ENCODE data around the gene DCAF7. TPM values are rescaled to one million over a fixed set of nuclear protein-coding genes. Genes with fewer than 3 reads are reported as not detected.

DCAF7 gene
- polyA plus RNA-seq, 3 donors = 41.9 to 89.4 (median 58.1) TPM

DNA sequence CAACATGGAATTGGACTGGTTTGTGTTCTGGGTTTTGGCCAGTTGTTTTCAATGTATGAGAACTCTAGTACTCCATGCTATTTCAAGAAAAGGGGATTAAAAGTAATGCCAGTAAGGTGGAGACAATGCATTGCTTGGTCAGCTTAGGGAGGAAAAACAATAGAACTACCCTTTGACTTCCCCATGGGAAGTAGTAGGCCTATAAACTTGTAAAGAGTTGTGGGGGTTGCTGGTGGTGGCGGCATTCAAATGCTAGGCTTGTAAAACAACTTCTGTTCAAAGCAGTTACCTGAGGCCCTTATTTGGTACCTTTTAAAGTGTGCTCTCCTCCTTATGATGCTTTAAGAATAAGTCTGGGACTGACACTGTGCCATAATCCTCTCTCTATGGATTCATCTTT is 81.3 kb downstream of the DCAF7 start:
- H3K27me3 Mint-ChIP-seq (ENCODE audit: low read depth in 3 of 3) = no peaks in the 10 kb centered on the region
- no peak overlapping the region for H3K9ac ChIP-seq (ENCODE audit: insufficient read depth, low read length, poor library complexity, severe bottlenecking)

DNA sequence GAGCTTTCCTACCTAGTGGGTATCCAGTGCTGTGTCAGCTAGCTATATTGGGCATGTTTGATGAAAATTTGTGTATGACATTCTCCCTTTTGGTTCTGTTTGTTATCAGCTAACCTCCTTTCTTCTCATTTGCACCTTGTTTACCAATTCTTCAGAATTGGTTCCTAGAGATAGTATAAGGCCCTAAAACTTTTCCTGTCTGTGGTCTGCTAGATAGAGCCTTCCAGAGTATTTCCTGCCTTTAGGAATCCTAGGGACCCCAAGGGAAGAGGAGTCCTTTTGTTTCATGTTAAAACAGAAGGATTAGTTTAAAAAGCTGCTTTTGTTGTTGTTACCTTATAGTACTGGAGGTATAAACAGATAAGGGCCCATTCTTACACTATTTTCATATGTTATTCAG is 83.5 kb downstream of the DCAF7 start:
- no peaks in the 10 kb centered on the region for H3K27me3 ChIP-seq (ENCODE audit: control insufficient read depth in 2 of 2, insufficient read depth in 2 of 2, low read length in 2 of 2)
- H3K4me3 ChIP-seq (replicated peaks in 1 of 3; ENCODE audit: low read depth in 2 of 3, low read length in 3 of 3) = peak overlapping the region in 1 of 3 experiments; percentile 27
- TF ChIP-seq, protein P1, sequence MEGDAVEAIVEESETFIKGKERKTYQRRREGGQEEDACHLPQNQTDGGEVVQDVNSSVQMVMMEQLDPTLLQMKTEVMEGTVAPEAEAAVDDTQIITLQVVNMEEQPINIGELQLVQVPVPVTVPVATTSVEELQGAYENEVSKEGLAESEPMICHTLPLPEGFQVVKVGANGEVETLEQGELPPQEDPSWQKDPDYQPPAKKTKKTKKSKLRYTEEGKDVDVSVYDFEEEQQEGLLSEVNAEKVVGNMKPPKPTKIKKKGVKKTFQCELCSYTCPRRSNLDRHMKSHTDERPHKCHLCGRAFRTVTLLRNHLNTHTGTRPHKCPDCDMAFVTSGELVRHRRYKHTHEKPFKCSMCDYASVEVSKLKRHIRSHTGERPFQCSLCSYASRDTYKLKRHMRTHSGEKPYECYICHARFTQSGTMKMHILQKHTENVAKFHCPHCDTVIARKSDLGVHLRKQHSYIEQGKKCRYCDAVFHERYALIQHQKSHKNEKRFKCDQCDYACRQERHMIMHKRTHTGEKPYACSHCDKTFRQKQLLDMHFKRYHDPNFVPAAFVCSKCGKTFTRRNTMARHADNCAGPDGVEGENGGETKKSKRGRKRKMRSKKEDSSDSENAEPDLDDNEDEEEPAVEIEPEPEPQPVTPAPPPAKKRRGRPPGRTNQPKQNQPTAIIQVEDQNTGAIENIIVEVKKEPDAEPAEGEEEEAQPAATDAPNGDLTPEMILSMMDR (IDR thresholded peaks at IDR 0.05) = no peak
- peak overlapping the region; percentile 35 to 91 (median 82) for H3K27ac Mint-ChIP-seq
- no peak overlapping the region for H3K9ac ChIP-seq (ENCODE audit: insufficient read depth, low read length, poor library complexity, severe bottlenecking)
- H3K4me3 Mint-ChIP-seq = peak overlapping the region in 1 of 2 donors; percentile 68
- H3K36me3 Mint-ChIP-seq = peaks cover 70 to 79% of the 10 kb centered on the region in 2 donors
- H4K20me1 ChIP-seq (ENCODE audit: insufficient read depth, low read length) = peaks cover 87% of the 10 kb centered on the region
- H3K4me1 ChIP-seq (ENCODE audit: control insufficient read depth in 1 of 2, insufficient read depth in 2 of 2, low read length in 2 of 2) = peaks cover 34 to 54% of the 10 kb centered on the region in 2 donors
- no peak for DNase-seq
- H3K9me3 ChIP-seq (replicated peaks in 1 of 2; ENCODE audit: control insufficient read depth in 1 of 2, insufficient read depth in 1 of 2, low read length in 2 of 2) = no peaks in the 10 kb centered on the region
- no peaks in the 10 kb centered on the region for H3K27me3 Mint-ChIP-seq (ENCODE audit: low read depth in 3 of 3)
- peaks cover 86% of the 10 kb centered on the region for H3K79me2 ChIP-seq (ENCODE audit: insufficient read depth, low read length)
- peaks cover 66% of the 10 kb centered on the region for H3K4me1 Mint-ChIP-seq
- H3K36me3 ChIP-seq (replicated peaks in 1 of 2; ENCODE audit: control insufficient read depth in 1 of 2, insufficient read depth in 2 of 2, low read length in 2 of 2) = peaks cover 64 to 92% of the 10 kb centered on the region in 2 donors
- H3K4me2 ChIP-seq (replicated peaks; ENCODE audit: extremely low read depth, low read length, poor library complexity, severe bottlenecking) = peak overlapping the region; percentile 44
- intact Hi-C loops (cut with micrococcal nuclease) = loop anchor here in 1 of 2 donors (2.0 kb wide), 1 partner anchor 13 kb away; no protein-coding TSS in a partner anchor
- H3K9me3 Mint-ChIP-seq = no peaks in the 10 kb centered on the region
- H2AFZ ChIP-seq (ENCODE audit: insufficient read depth, low read depth, low read length, poor library complexity, severe bottlenecking) = no peak overlapping the region
- peak overlapping the region in 1 of 2 donors; percentile 78 for H3K27ac ChIP-seq (ENCODE audit: low read depth in 1 of 2, low read length in 2 of 2)

More for the DNA sequence above, 81.3 kb downstream of the DCAF7 start:
- H3K9me3 ChIP-seq (replicated peaks in 1 of 2; ENCODE audit: control insufficient read depth in 1 of 2, insufficient read depth in 1 of 2, low read length in 2 of 2) = no peaks in the 10 kb centered on the region
- Mint-ChIP-seq H3K9me3 (no peaks in the 10 kb centered on the region), H3K36me3 (peaks cover 51 to 71% of the 10 kb centered on the region in 2 donors), H3K4me1 (peaks cover 72% of the 10 kb centered on the region), H3K4me3 (no peak overlapping the region), H3K27ac (peak overlapping the region in 4 of 7 donors; percentile 8 to 65 (median 16))
- no CpG with 5 or more reads among the region's 1 CpG for WGBS (ENCODE audit: insufficient coverage)
- H3K4me2 ChIP-seq (replicated peaks; ENCODE audit: extremely low read depth, low read length, poor library complexity, severe bottlenecking) = no peak overlapping the region
- H3K79me2 ChIP-seq (ENCODE audit: insufficient read depth, low read length) = peaks cover 90% of the 10 kb centered on the region
- peaks cover 42 to 62% of the 10 kb centered on the region in 2 donors for H3K4me1 ChIP-seq (ENCODE audit: control insufficient read depth in 1 of 2, insufficient read depth in 2 of 2, low read length in 2 of 2)
- no peak overlapping the region for H2AFZ ChIP-seq (ENCODE audit: insufficient read depth, low read depth, low read length, poor library complexity, severe bottlenecking)
- peaks cover 48 to 76% of the 10 kb centered on the region in 2 donors for H3K36me3 ChIP-seq (replicated peaks in 1 of 2; ENCODE audit: control insufficient read depth in 1 of 2, insufficient read depth in 2 of 2, low read length in 2 of 2)
- TF ChIP-seq, protein P1 (IDR thresholded peaks at IDR 0.05) = no peak
- H3K27me3 ChIP-seq (ENCODE audit: control insufficient read depth in 2 of 2, insufficient read depth in 2 of 2, low read length in 2 of 2) = no peaks in the 10 kb centered on the region
- peak overlapping the region in 1 of 2 donors; percentile 56 for H3K27ac ChIP-seq (ENCODE audit: low read depth in 1 of 2, low read length in 2 of 2)
- no peak overlapping the region for H3K4me3 ChIP-seq (replicated peaks in 1 of 3; ENCODE audit: low read depth in 2 of 3, low read length in 3 of 3)
- peaks cover 99% of the 10 kb centered on the region for H4K20me1 ChIP-seq (ENCODE audit: insufficient read depth, low read length)
- intact Hi-C loops (cut with micrococcal nuclease) = no loop called here
- DNase-seq = no peak

Measured in CD14-positive monocyte (primary cell).